A549 (cell line): Measurements from ENCODE around the gene EXOSC2. TPM values are rescaled to one million over a fixed set of nuclear protein-coding genes. Genes with fewer than 3 reads are reported as not detected.
A peak's percentile ranks its signal among the peaks of the same experiment; 100 is the strongest.

Experiments
- ATAC-seq, 2 experiments: fragments of 200-7000 bp in 1 of 2; fragments of >200 bp in 1 of 2; cut with Nextera tagmentation in 1 of 2; cut with Tn5 transposase in 1 of 2; 3 replicates each; pipeline versions ENCODE4 v1.8.0 to v1.9.1; 2018 to 2020; ENCODE audit warnings: mild to moderate bottlenecking in 1 of 2, moderate library complexity in 1 of 2
- CTCF ChIA-PET: fragments of 300-600 bp; sonication (Branson Sonifier 250); formaldehyde crosslinking; extraction: SDS; loops from one replicate; lab custom pipeline; 2021; ENCODE audit warnings: antibody characterized with exemption, inconsistent platforms; lab: Yijun Ruan, JAX
- POLR2A ChIA-PET: fragments of 350-600 bp; formaldehyde crosslinking; extraction: SDS; loops from one replicate; lab custom pipeline; 2021; ENCODE audit warnings: antibody characterized with exemption, inconsistent platforms; lab: Yijun Ruan, JAX
- DNase-seq, 2 experiments: peaks; one replicate each; pipeline versions ENCODE4 v3.0.0 to v3.0.0-alpha.2; 2011 to 2016; ENCODE audit warnings: low read depth in 1 of 2, low spot score in 1 of 2
- FAIRE-seq: peaks from 2 replicates; lab custom pipeline; 2011; peaks lifted over from hg19 to GRCh38; lab: Jason Lieb, UNC
- H3K27ac ChIP-seq, 2 experiments: fragments of >200 bp; sonication (Bioruptor Twin); formaldehyde crosslinking; 3 replicates each; pipeline ENCODE4 v1.5.1; 2016 to 2017
- H3K4me1 ChIP-seq: fragments of >200 bp; sonication (Bioruptor Twin); formaldehyde crosslinking; 3 replicates; pipeline ENCODE4 v1.6.1; 2016
- H3K4me2 ChIP-seq: fragments of >200 bp; sonication (Bioruptor Twin); formaldehyde crosslinking; 3 replicates; pipeline ENCODE4 v1.6.1; 2016
- H3K4me3 ChIP-seq: fragments of >200 bp; sonication (Bioruptor Twin); formaldehyde crosslinking; 3 replicates; pipeline ENCODE4 v1.5.1; 2016
- H3K9me3 ChIP-seq: fragments of >200 bp; sonication (Bioruptor Twin); formaldehyde crosslinking; 3 replicates; pipeline ENCODE4 v1.6.1; 2016
- CHD2 ChIP-seq: fragments of 150-350 bp; IDR thresholded peaks from 2 replicates; pipeline ENCODE4 v1.6.1; 2014; ENCODE audit warnings: low read length; ENCODE audit not compliant: partially characterized antibody
- EHF ChIP-seq: fragments of 250-450 bp; sonication (Bioruptor Pico); IDR thresholded peaks from 2 replicates; pipeline ENCODE4 v1.5.0; 2020; ENCODE audit warnings: mild to moderate bottlenecking
- EHMT2 ChIP-seq: fragments of 200-600 bp; sonication (generic); IDR thresholded peaks from 2 replicates; pipeline ENCODE4 v1.6.1; 2016; ENCODE audit warnings: antibody characterized with exemption, low read depth, mild to moderate bottlenecking, moderate library complexity
- EP300 ChIP-seq, 2 experiments: fragments of >200 bp; sonication (Bioruptor Twin); formaldehyde crosslinking; IDR thresholded peaks; 2 replicates in 1 of 2; 3 replicates in 1 of 2; pipeline ENCODE4 v1.6.1; 2016 to 2017
- FOSL2 ChIP-seq, 2 experiments: fragments of 450-650 bp in 1 of 2; fragments of >200 bp in 1 of 2; sonication (Bioruptor Twin) in 1 of 2; formaldehyde crosslinking; IDR thresholded peaks; 2 replicates each; pipeline versions ENCODE4 v1.5.0 to v1.6.1; 2016 to 2020; ENCODE audit warnings: mild to moderate bottlenecking in 1 of 2, moderate library complexity in 1 of 2
- HOXA7 ChIP-seq: fragments of 250-450 bp; sonication (Bioruptor Pico); IDR thresholded peaks from 2 replicates; pipeline ENCODE4 v1.5.0; 2020; ENCODE audit warnings: mild to moderate bottlenecking, moderate library complexity
- HOXB13 ChIP-seq: fragments of 250-450 bp; sonication (Bioruptor Pico); IDR thresholded peaks from 2 replicates; pipeline ENCODE4 v1.5.0; 2020; ENCODE audit warnings: low read depth, mild to moderate bottlenecking, moderate library complexity
- HOXB5 ChIP-seq: fragments of 250-450 bp; sonication (Bioruptor Pico); IDR thresholded peaks from 2 replicates; pipeline ENCODE4 v1.5.0; 2020; ENCODE audit warnings: mild to moderate bottlenecking, moderate library complexity
- MAZ ChIP-seq: fragments of 150-350 bp; IDR thresholded peaks from 2 replicates; pipeline ENCODE4 v1.6.1; 2014; ENCODE audit warnings: antibody characterized with exemption, low read depth, low read length, borderline replicate concordance
- MYC ChIP-seq: IDR thresholded peaks from 2 replicates; pipeline ENCODE4 v1.6.1; 2012; ENCODE audit warnings: mild to moderate bottlenecking, inconsistent platforms, low read length, improper control_type of control experiment, borderline replicate concordance
- NR3C1 ChIP-seq: fragments of >200 bp; sonication (Bioruptor Twin); formaldehyde crosslinking; IDR thresholded peaks from 3 replicates; pipeline ENCODE4 v1.6.1; 2017
- PHF8 ChIP-seq: fragments of 200-600 bp; sonication (generic); IDR thresholded peaks from 2 replicates; pipeline ENCODE4 v1.6.1; 2016; ENCODE audit warnings: low read depth, mild to moderate bottlenecking, antibody characterized with exemption, moderate library complexity, borderline replicate concordance
- POLR2A ChIP-seq: IDR thresholded peaks from 2 replicates; pipeline ENCODE4 v1.6.1; 2012; ENCODE audit warnings: mild to moderate bottlenecking, low read length
- SMC3 ChIP-seq: fragments of >200 bp; sonication (Bioruptor Twin); formaldehyde crosslinking; IDR thresholded peaks from 3 replicates; pipeline ENCODE4 v1.6.1; 2018; ENCODE audit warnings: inconsistent platforms
- SREBF2 ChIP-seq: fragments of 450-650 bp; IDR thresholded peaks from 2 replicates; pipeline ENCODE4 v1.6.1; 2014; ENCODE audit warnings: mild to moderate bottlenecking, moderate library complexity
- ZFP36 ChIP-seq: fragments of 450-650 bp; IDR thresholded peaks from 2 replicates; pipeline ENCODE4 v1.6.1; 2014; ENCODE audit warnings: borderline replicate concordance; ENCODE audit not compliant: partially characterized antibody
- ZNF302 ChIP-seq: fragments of 250-450 bp; sonication (Bioruptor Pico); IDR thresholded peaks from 2 replicates; pipeline ENCODE4 v1.9.0; 2021; ENCODE audit warnings: inconsistent platforms, mild to moderate bottlenecking, moderate library complexity
- ZSCAN20 ChIP-seq: fragments of 250-450 bp; sonication (Bioruptor Pico); IDR thresholded peaks from 2 replicates; pipeline ENCODE4 v1.8.0; 2022; ENCODE audit warnings: mild to moderate bottlenecking, moderate library complexity
- WGBS: methylation state at CpG from one replicate; pipeline ENCODE4 v1.1.6; 2017; ENCODE audit errors: missing lambda C conversion rate; 5-methylcytosine and 5-hydroxymethylcytosine counted together
- polyA plus RNA-seq, 4 experiments: library from polyadenylated mRNA; depleted of rRNA in 3 of 4; stranded (reverse); fragments of >200 nt; fragmentation: RNase III in 1 of 4; extraction: RNeasy Plus Mini Kit Qiagen cat#74134 plus additional on column Dnase treatment in 1 of 4; gene quantifications; 2 replicates in 3 of 4; 3 replicates in 1 of 4; pipeline ENCODE4 v1.2.3, GENCODE V29; 2011 to 2017
- TF ChIP-seq, protein P1 (sequence below): fragments of 250-450 bp; sonication (Bioruptor Pico); IDR thresholded peaks from 2 replicates; pipeline ENCODE4 v1.5.0; 2021; ENCODE audit warnings: mild to moderate bottlenecking, moderate library complexity, borderline replicate concordance
- TF ChIP-seq, protein P2 (sequence below): IDR thresholded peaks from 2 replicates; pipeline ENCODE4 v1.6.1; 2012; ENCODE audit warnings: low read depth, borderline replicate concordance
- TF ChIP-seq, protein P3 (sequence below): fragments of >200 bp; sonication (Bioruptor Twin); formaldehyde crosslinking; IDR thresholded peaks from 3 replicates; pipeline ENCODE4 v1.6.1; 2016

EXOSC2 gene
- polyA plus RNA-seq, 2 of the 4 experiments (the other 2 are of a cell fraction): 96.8 to 101 TPM

DNA sequence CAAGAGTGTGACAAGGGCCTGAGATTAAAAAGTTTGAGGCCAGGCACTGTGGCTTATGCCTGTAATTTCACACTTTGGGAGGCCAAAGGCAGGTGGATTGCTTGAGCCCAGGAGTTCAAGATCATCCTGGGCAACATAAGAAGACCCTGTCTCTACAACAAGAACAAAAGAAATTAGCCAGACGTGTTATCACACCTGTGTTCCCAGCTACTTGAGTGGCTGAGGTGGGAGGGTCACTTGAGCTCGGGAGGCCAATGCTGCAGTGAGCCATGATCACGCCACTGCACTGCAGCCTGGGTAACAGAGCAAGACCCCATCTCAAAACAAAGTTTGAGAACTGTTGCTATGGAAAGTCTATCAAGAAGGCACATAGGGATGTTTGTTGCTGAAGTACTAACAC lies 25.0 kb downstream of the EXOSC2 start:
- Histone ChIP-seq H3K27ac (no peak overlapping the region), H3K4me3 (no peak overlapping the region), H3K9me3 (no peaks in the 10 kb centered on the region), H3K4me1 (peaks cover 22% of the 10 kb centered on the region; the same call in 2 of the 3 replicates), H3K4me2 (no peak overlapping the region)
- 84% methylated on average over 3 of the region's 3 CpGs for WGBS
- TF ChIP-seq POLR2A (no peak), HOXB13 (CRISPR knock-in tag) (no peak), HOXA7 (CRISPR knock-in tag) (no peak), MYC (no peak)
- TF ChIP-seq, protein P1, sequence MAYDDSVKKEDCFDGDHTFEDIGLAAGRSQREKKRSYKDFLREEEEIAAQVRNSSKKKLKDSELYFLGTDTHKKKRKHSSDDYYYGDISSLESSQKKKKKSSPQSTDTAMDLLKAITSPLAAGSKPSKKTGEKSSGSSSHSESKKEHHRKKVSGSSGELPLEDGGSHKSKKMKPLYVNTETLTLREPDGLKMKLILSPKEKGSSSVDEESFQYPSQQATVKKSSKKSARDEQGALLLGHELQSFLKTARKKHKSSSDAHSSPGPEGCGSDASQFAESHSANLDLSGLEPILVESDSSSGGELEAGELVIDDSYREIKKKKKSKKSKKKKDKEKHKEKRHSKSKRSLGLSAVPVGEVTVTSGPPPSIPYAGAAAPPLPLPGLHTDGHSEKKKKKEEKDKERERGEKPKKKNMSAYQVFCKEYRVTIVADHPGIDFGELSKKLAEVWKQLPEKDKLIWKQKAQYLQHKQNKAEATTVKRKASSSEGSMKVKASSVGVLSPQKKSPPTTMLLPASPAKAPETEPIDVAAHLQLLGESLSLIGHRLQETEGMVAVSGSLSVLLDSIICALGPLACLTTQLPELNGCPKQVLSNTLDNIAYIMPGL (CRISPR knock-in tag): no peak
- TF ChIP-seq, protein P2, sequence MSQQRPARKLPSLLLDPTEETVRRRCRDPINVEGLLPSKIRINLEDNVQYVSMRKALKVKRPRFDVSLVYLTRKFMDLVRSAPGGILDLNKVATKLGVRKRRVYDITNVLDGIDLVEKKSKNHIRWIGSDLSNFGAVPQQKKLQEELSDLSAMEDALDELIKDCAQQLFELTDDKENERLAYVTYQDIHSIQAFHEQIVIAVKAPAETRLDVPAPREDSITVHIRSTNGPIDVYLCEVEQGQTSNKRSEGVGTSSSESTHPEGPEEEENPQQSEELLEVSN: no peak
- FAIRE-seq (no peak), DNase-seq (no peak), ATAC-seq (no peak)
- ChIA-PET CTCF (interaction anchor here (0.8 to 1.9 kb wide), 3 partner anchors 11 to 280 kb away, joined by 3 to 8 read pairs (median 3); no protein-coding TSS in a partner anchor), POLR2A (no interaction called here)

DNA sequence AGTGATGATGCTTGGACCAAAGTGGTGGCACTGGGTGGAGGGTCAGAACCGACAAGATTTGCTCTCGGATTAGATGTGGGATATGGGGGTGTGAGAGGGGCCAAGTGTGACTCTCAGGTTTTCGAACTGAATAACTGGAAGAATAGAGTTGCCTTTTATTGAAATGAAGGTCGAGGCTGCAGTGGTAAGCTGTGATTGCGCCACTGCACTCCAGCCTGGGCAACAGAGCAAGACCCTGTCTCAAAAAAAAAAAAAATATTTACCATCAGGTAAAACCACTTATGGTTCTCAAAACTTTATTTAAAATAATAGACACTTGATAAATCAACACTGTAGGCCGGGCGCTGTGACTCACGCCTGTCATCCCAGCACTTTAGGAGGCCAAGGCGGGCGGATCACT lies 27.2 kb downstream of the EXOSC2 start:
- CTCF ChIA-PET: interaction anchor here (0.8 to 2.6 kb wide), 2 partner anchors 11 to 169 kb away, joined by 4 to 9 read pairs; no protein-coding TSS in a partner anchor
- ATAC-seq (no peak), FAIRE-seq (no peak), DNase-seq (no peak)
- Histone ChIP-seq H3K27ac (no peak overlapping the region), H3K4me2 (no peak overlapping the region), H3K9me3 (no peaks in the 10 kb centered on the region), H3K4me1 (peaks cover 2% of the 10 kb centered on the region; the same call in 2 of the 3 replicates), H3K4me3 (no peak overlapping the region)
- POLR2A ChIA-PET: no interaction called here
- TF ChIP-seq HOXA7 (CRISPR knock-in tag) (no peak), ZSCAN20 (no peak), PHF8 (no peak), CHD2 (no peak), ZFP36 (no peak), NR3C1 (no peak), EP300 (IDR thresholded peaks at IDR 0.05) (no peak), SMC3 (no peak), EHMT2 (no peak), HOXB5 (CRISPR knock-in tag) (no peak), ZNF302 (CRISPR knock-in tag) (no peak), EHF (CRISPR knock-in tag) (no peak), SREBF2 (no peak)
- TF ChIP-seq, protein P3, sequence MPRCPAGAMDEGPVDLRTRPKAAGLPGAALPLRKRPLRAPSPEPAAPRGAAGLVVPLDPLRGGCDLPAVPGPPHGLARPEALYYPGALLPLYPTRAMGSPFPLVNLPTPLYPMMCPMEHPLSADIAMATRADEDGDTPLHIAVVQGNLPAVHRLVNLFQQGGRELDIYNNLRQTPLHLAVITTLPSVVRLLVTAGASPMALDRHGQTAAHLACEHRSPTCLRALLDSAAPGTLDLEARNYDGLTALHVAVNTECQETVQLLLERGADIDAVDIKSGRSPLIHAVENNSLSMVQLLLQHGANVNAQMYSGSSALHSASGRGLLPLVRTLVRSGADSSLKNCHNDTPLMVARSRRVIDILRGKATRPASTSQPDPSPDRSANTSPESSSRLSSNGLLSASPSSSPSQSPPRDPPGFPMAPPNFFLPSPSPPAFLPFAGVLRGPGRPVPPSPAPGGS: no peak
- WGBS: 92% methylated on average over 10 of the region's 10 CpGs

DNA sequence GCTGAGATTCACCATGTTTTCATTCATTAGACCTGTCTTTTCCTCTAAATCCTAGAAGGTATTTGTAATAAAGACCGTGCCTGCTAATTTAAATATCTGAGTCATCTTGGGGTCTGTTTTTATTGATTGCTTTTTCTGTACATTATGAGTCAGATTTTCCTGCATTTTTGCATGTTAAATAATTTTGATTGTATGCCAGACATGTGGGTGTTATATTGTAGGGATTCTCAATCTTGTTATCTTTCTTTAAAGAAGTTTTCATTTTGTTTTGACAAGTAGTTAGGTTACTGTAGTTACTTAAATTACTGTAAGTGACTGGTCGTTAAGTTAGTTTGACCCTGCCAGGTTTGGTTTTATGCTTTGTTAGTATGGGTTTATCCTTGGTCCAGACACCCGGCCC lies 35.1 kb downstream of the EXOSC2 start:
- DNase-seq (no peak), ATAC-seq (no peak), FAIRE-seq (no peak)
- TF ChIP-seq MAZ (no peak), FOSL2 (IDR thresholded peaks at IDR 0.05) (no peak), FOSL2 (CRISPR knock-in tag; IDR thresholded peaks at IDR 0.05) (0 out of 2 replicates have a peak, but pooled peaks have one; percentile 38)
- H3K4me1 ChIP-seq: peaks cover 25% of the 10 kb centered on the region
- WGBS: 78% methylated on average over 3 of the region's 3 CpGs
- CTCF ChIA-PET: interaction anchor here (1.9 kb wide), 1 partner anchor 22 kb away, joined by 6 read pairs; no protein-coding TSS in a partner anchor
- no peaks in the 10 kb centered on the region for H3K9me3 ChIP-seq
- H3K4me2 ChIP-seq: no peak overlapping the region
- no peak overlapping the region for H3K27ac ChIP-seq
- H3K4me3 ChIP-seq: no peak overlapping the region
- POLR2A ChIA-PET: no interaction called here
